VCaP (cell line): ENCODE measurements around the gene PRDM15.

Source experiments
- H3K27ac ChIP-seq: fragments of 450-650 bp; 2 replicates; pipeline ENCODE4 v1.5.1; 2017
- TF ChIP-seq, protein P1 (sequence below): fragments of 450-650 bp; conservative IDR thresholded peaks from 2 replicates; pipeline ENCODE4 v1.5.1; 2017; ENCODE audit warnings: mild to moderate bottlenecking, moderate library complexity

The PRDM15 gene

DNA sequence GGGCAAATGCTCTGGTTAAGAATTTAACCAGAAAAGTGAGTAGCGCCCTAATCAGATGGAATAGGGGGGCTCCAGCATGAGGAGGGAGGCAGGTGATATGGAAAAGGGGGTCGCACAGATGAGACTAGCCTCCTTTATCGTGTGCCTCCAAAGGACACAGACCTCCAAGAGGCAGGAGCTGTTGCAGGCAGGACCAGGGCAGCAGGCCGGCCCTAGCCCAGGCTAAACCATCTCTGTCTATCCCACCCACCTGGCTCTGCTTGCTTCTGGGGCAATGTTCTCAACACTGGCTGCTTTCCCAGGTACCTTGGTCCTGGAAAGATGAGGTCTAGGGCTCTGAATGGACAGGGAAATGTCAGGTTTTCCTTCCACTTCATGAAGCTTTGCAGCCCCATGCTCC lies 38.4 kb upstream of the PRDM15 start:
- H3K27ac ChIP-seq, result no peak overlapping the region
- TF ChIP-seq, protein P1, sequence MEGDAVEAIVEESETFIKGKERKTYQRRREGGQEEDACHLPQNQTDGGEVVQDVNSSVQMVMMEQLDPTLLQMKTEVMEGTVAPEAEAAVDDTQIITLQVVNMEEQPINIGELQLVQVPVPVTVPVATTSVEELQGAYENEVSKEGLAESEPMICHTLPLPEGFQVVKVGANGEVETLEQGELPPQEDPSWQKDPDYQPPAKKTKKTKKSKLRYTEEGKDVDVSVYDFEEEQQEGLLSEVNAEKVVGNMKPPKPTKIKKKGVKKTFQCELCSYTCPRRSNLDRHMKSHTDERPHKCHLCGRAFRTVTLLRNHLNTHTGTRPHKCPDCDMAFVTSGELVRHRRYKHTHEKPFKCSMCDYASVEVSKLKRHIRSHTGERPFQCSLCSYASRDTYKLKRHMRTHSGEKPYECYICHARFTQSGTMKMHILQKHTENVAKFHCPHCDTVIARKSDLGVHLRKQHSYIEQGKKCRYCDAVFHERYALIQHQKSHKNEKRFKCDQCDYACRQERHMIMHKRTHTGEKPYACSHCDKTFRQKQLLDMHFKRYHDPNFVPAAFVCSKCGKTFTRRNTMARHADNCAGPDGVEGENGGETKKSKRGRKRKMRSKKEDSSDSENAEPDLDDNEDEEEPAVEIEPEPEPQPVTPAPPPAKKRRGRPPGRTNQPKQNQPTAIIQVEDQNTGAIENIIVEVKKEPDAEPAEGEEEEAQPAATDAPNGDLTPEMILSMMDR, result no peak

GRCh38 chr21:41916888-41917433 lies 37.8 kb upstream of the PRDM15 start:
- TF ChIP-seq, protein P1, result no peak

DNA sequence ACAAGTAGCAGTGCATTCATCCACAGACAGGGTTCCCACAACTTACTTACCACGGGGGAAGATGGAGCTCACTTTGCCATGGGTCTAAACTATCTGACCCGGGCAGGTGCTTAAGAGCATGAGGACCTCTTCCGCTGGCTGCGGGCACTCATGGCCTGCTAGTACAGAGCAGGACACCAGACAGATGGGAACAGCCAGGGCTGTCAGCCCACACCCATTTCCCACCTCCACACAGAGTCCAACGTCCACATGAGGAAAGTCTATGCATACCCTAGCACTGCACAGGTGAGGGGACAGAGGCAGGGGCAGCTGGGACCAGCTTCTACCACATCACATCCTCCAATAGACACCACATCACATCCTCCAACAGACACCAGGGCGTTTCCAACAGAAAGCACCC lies 35.8 kb upstream of the PRDM15 start:
- H3K27ac ChIP-seq, result no peak overlapping the region
- TF ChIP-seq, protein P1, result no peak

More at GRCh38 chr21:41916888-41917433, 37.8 kb upstream of the PRDM15 start:
- H3K27ac ChIP-seq, result no peak overlapping the region

- TF ChIP-seq, protein P1, result no peak
These were observed 35.2 kb upstream of the PRDM15 start for GRCh38 chr21:41914358-41914757.

DNA sequence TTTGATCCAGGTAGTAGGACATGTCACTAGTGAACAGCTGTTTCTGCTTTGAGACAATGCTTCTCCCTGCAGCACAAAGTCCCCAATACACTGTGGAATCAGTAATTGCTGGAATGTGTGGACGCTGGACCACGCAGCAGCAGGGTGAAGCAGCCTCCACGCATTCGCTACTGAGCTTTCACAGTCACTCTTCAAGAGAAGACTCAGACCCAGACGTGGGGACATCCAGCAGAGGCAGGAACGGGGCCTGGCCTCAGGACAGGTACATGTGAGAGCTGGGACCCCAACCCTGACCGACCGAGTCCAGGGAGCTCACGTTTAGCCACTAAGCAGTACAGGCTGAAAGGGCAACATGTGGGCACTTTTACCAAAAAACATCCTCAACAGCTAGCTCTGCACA lies 34.1 kb upstream of the PRDM15 start:
- TF ChIP-seq, protein P1, result no peak
- H3K27ac ChIP-seq, result no peak overlapping the region

More at GRCh38 chr21:41914358-41914757, 35.2 kb upstream of the PRDM15 start:
- no peak overlapping the region for H3K27ac ChIP-seq

GRCh38 chr21:41908829-41909228 lies 29.7 kb upstream of the PRDM15 start:
- TF ChIP-seq, protein P1, result no peak

GRCh38 chr21:41907496-41908258 lies 28.5 kb upstream of the PRDM15 start:
- TF ChIP-seq, protein P1, result no peak
- H3K27ac ChIP-seq, result no peak overlapping the region

More at GRCh38 chr21:41908829-41909228, 29.7 kb upstream of the PRDM15 start:
- H3K27ac ChIP-seq, result no peak overlapping the region; the same call in 1 of the 2 replicates
